ENCODE results near the gene RAB23.
"Not testable (repeated sequence)": the region's sequence is repeated elsewhere in the genome, so short reads cannot be mapped to it uniquely, and the experiment has no call there.

RAB23 gene

GRCh38 chr6:57221936-57222742 lies at the start of gene RAB23:
RAB23 (minus strand) TSS chr6:57222307; CDS start chr6:57210380, 11,927 bp downstream.
- DNase-seq (ENCODE audit: low spot score) = peak; percentile 88

DNA sequence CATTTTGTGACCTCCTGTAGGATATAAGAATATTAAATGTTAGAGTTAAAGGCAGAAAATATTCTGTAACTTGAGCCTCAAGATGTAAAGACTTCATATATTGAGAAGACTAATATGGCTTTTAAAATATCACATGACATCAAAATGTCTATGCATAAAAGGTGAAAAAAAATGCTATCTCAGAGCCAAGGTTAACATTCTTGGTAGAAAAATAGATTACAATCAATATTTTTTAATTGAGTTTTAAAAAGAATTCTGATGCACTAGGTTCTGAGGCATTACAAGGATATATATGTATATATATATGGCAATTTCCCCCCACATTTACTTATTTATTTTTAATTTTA lies 46.2 kb upstream of the RAB23 start:
- no peak for DNase-seq (ENCODE audit: low spot score)

DNA sequence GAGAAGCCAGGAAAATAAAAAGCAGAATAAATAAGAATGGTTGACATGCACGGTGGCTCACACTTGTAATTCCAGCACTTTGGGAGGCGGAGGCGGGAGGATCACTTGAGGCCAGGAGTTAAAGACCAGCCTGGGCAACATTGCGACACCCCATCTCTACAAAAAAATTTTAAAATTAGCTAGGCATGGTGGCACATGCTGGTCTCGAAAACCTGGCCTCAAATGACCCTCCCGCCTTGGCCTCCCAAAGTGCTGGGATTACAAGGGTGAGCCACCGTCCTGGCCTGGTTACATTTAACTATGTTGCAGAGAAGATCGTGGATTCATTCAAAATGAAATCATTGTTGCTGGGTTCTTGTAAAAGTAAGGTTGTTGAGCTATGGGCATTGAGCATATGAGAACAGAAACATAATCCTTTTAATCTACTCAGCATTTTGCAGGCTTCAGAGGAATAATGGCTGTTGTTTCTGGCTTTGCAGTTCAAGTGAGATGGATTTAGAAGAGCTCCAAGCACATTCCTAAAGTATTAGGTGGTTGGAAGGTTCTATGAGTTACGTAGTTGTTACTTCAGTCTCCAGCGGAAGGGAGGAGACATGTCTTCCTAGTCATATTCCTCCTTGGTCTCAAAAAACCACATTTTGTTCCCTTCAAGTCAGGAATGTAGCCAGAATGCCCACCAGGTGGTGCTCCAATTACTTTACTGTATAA lies 45.6 kb upstream of the RAB23 start:
- peak; percentile 65 for DNase-seq (ENCODE audit: low spot score)

GRCh38 chr6:57265755-57266221 lies 43.7 kb upstream of the RAB23 start:
- no peak for DNase-seq (ENCODE audit: low spot score)

DNA sequence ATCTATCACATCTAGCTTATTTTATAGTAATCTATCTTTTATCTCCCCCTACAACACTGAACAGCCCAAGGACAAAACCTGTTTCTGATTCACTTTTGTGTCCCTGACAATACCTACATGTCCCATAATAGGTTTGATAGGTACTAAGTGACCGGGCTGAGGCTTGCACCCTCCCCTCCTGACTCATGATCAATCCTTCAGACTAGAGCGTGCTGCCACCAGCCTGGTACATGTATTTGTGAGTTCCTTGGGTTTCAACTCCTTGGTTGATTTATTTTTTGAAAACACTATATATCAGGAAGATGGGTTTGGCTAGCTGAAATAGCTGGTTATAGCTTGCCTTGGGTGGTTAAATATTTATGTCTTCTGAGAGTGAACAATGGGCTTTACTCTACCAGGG lies 41.6 kb upstream of the RAB23 start:
- no peak for DNase-seq (ENCODE audit: low spot score)

GRCh38 chr6:57262901-57263694 lies 41.0 kb upstream of the RAB23 start:
- no peak for DNase-seq (ENCODE audit: low spot score)

- DNase-seq (ENCODE audit: low spot score) = no peak
These were observed 40.4 kb upstream of the RAB23 start for GRCh38 chr6:57262488-57262887.

DNA sequence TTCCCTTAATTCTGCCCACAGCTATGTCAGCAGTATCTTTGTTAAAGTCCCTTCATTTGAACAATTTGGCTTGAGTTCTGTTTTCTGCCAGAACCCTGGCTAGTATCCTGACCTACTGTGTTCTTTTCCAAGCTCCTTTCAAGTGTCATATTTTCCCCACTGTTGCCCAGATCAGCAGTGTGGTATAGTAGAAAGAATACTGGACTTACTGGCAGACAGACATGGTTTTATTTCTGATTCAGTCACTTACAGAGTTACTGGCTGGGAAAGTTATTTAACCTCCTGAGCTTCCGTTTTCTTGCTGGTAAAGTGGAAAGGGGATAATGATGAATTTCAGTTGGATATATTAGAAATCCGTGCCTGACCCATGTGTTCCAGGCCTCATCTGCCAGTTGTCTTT lies 39.8 kb upstream of the RAB23 start:
- DNase-seq (ENCODE audit: low spot score) = no peak

GRCh38 chr6:57259064-57259463 lies 37.0 kb upstream of the RAB23 start:
- DNase-seq (ENCODE audit: low spot score) = no peak

GRCh38 chr6:57257911-57258541 lies 35.9 kb upstream of the RAB23 start:
- no peak for DNase-seq (ENCODE audit: low spot score)

GRCh38 chr6:57256541-57256940 lies 34.4 kb upstream of the RAB23 start:
- no peak for DNase-seq (ENCODE audit: low spot score)

DNA sequence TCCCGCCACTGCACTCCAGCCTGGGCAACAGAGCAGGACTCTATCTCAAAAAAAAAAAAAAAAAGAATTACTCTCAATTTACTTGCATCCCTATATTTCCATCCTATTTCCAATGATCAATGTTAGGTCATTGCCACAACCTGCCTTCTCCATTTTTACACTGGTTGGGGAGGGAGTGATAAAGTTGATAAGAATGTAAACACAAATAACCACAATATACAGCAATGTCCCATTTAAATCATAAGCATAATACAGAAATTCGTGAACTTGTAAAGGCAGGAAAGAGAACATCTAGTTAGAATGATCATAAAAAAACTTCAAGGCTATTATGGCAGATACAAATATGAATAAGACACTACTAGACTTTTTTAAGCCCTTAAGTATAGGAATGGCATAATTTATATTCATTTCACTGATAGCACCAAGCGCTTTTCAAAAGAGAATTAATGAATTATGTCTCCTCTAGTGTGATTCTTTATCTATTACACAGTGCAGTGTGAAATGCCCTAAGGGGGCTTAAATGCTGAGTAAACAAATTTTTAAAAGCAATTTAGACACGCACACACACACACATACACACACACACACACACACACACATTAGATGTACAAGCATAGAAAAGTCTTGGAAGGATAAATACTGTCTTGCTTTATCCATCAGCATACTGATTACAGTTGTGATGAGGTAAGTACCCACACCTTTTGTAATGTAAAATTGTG lies 33.5 kb upstream of the RAB23 start:
- no peak for DNase-seq (ENCODE audit: low spot score)

DNA sequence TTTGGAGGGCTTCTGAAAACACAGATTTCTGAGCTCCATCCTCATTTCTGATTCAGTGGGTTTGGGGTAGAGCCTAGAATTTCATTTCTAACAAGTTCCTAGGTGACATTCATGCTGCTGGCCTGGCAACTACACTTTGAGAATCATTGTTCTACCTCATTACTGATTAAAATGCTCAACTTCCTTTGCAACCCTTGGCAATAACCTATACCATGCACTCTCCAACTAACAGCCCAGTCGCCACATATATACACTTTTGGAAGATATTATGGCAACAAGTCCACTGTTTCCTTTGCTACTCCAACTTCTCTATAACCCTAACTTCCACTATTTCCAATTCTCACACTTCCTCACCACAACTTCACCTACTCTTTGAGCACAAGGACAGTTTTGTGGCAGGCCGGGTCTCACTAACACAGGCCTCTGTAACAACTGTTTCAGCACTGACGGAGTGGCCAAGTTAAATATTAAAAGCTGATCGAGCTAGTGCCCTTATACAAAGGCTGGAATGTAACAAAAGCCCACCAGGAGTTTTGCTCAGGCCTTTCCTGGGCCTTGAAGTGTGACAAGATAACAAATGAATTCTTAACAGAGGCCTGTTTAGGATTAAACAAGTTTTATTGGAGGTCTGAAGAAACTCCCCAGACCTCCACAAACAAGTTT lies 32.1 kb upstream of the RAB23 start:
- DNase-seq (ENCODE audit: low spot score) = no peak

- DNase-seq (ENCODE audit: low spot score) = no peak
These were observed 30.9 kb upstream of the RAB23 start for GRCh38 chr6:57252975-57253374.

GRCh38 chr6:57252137-57252536 lies 30.0 kb upstream of the RAB23 start:
- no peak for DNase-seq (ENCODE audit: low spot score)

DNA sequence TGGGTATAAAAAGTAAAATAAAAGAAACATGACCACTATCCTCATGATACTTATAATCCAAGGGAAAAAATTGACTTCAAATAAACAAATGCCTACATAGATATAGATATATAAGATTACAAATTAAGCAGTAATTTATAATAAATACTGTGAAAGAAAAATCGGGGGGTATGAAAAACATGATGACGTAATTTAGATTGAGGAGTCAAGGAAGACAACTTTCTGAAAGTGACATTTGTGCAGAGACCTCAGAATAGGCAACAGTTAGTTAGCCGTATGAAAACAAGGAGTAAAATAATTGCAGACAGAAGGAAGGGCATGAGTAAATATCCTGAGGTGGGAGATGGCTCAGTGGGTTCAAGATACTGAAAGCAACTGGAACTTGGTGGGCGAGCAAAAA lies 28.2 kb upstream of the RAB23 start:
- DNase-seq (ENCODE audit: low spot score) = no peak

- no peak for DNase-seq (ENCODE audit: low spot score)
These were observed 26.3 kb upstream of the RAB23 start for GRCh38 chr6:57248311-57248895.

- DNase-seq (ENCODE audit: low spot score) = no peak
These were observed 25.5 kb upstream of the RAB23 start for GRCh38 chr6:57247603-57248002.

DNA sequence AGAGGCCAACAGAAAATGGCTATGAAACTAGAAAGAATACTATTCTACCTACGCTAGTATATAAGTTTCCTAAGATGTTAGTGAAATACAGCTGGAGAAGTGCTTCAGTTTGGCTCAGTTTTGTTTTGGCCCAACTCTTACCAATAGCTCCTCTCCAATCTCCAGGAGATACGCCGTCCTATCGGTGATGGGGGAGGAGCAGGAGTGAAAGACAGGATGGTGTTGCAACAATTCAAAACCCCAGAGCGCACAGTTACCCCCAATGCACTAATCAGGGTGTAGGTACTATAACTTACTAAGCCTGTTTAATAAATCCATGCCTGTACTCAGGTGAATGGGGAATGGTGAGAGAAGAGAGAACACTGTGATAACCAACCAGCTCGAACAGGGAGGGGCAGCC lies 24.2 kb upstream of the RAB23 start:
- DNase-seq (ENCODE audit: low spot score) = no peak

DNA sequence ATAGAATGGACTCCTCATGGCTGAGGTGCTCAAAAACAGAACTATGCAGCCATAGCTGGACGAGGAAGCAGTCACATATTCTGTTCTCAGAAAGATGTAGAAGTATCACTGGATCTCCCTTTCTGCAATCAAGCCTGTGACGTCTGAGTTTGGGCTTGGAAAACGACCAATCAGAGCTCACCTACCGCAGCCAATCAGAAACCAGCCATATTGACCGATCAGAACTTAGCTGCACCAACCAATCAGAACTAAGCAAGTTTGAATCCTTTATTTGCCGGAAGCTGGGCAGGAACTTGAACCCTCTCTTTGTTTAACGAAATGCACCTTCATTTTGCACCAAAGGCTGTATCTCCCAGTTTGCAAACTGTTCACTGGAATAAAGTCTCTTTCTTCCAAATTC lies 21.8 kb upstream of the RAB23 start:
- DNase-seq (ENCODE audit: low spot score) = no peak

GRCh38 chr6:57243526-57243925 lies 21.4 kb upstream of the RAB23 start:
- not testable (repeated sequence) for DNase-seq (ENCODE audit: low spot score)
